ENCODE results near the gene LRRC73. TPM values are rescaled to one million over a fixed set of nuclear protein-coding genes. Genes with fewer than 3 reads are reported as not detected.

LRRC73 gene, protein sequence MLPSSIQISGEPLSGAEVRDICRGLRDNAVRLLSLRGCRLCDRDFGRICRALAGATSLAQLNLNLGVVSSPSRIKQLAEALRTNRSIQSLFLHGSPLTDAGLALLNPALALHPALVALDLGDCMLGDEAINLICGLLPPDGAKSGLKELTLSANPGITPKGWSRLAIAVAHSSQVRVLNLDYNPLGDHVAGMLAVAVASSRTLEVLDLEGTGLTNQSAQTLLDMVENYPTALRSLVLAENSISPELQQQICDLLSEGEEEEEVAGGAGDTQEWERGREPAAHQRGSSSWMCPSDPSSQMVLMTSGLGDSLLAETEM
- 0.26 and 0.69 TPM in 2 replicates for total RNA-seq (2021; fragmentation: NEBNext Ultra II Directional; extraction: Animal tissue kit (Norgen Biotek cat#: 25700))
- 0.24 and 0.25 TPM in 2 replicates for polyA plus RNA-seq (2011; rRNA removed)
- 0.22 TPM for polyA plus RNA-seq (2011; cell fraction: cytosol; rRNA removed)
- polyA plus RNA-seq (2011; cell fraction: nucleus; rRNA removed): 0.21 TPM
- 0.15 to 0.60 TPM (median 0.34 TPM) in 4 replicates for polyA plus RNA-seq (2012, experiment 1 of 2)
- polyA plus RNA-seq (2012, experiment 2 of 2): 0.45 TPM
- 0.24 TPM for polyA plus RNA-seq (2013, experiment 1 of 2)
- polyA plus RNA-seq (2013, experiment 2 of 2): 0.20 TPM
- polyA minus RNA-seq (2011; rRNA and poly(A)+ RNA removed): 0.22 TPM in 2 replicates
- 0.88 TPM for polyA minus RNA-seq (2011; cell fraction: cytosol; rRNA and poly(A)+ RNA removed)
- 1.1 TPM for polyA minus RNA-seq (2011; cell fraction: nucleus; rRNA and poly(A)+ RNA removed)
- long read RNA-seq, experiment 1: 0 reads
- long read RNA-seq, experiment 2: 0 reads

DNA sequence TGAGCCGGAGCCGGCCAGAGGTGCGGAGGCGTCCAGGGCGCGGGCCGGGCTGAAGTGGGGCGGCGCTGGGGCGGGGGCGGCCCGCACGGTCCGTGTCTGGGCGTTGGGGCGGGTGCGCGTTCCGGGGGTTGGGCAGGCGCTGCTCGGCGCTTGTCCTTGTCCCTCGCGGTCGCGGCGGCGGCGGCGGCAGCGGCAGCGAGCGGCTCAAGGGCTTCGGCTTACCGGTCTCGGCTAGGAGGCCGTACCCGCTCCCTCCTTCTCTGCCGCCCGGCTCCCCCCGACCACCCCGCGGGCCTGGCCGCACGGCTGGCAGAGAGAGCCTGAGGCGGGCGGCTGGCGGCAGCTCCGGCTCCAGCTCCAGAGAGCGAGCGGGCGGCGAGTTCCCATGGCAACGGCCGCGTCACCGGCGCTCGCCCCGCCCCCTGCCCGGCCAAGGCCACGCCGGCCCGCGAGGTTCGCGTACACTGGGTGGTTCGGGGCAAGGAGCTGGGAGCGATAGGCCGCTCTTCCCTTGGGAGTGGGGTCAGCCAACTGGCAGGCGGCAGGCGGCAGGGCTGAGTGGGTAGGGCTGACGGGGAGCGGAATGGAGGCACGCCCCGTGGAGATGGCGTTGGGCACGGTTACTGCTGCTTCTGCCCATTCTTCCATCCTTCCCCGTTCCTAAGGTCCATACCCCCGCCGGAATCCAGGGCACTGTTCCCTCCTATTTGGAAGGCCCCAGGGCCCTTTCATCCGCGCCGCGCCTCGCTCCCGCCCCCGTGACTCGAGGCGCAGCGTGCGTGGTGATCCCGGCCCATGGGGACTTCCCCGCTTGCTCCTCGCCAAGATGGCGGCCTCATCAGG lies at the start of gene LRRC73:
LRRC73 (minus strand) TSS at position 363 of the 843 bp plus-strand sequence. CDS start 561 bp downstream, outside the sequence.
- peaks cover 2 to 19% of the 10 kb centered on the region in 2 experiments for H4K20me1 ChIP-seq (replicated peaks in 1 of 2; ENCODE audit: control insufficient read depth in 1 of 2, insufficient read depth in 2 of 2, low read length in 2 of 2)
- H3K4me2 ChIP-seq (ENCODE audit: insufficient read depth in 1 of 2, low read depth in 2 of 2, low read length in 2 of 2): peak within 1 kb of the TSS; percentile 62 to 97
- peak within 1 kb of the TSS; percentile 50; the same call in 1 of the 2 replicates for H2BK12ac ChIP-seq (ENCODE audit: low read depth, low read length)
- POLR2A ChIA-PET (ENCODE audit: partially characterized antibody): interaction anchor here (0.8 to 12.6 kb wide), 17 partner anchors 10 to 336 kb away, joined by 3 to 147 read pairs (median 4); partner anchors contain the start of genes ABCC10, DLK2, POLH and POLR1C
- H3K18ac ChIP-seq (ENCODE audit: extremely low read depth, low read length): peak within 1 kb of the TSS; percentile 52; the same call in 1 of the 2 replicates
- DNase-seq (ENCODE audit: low read depth in 1 of 2, low spot score in 2 of 2): peak in 1 of 2 experiments; percentile 92
- H3K27me3 ChIP-seq (replicated peaks in 1 of 4; ENCODE audit: control insufficient read depth in 3 of 4, extremely low read depth in 1 of 4, insufficient read depth in 3 of 4, low read length in 3 of 4): peaks cover 0 to 19% (median 15%) of the 10 kb centered on the region in 4 experiments; a peak in 5 of 7 replicates
- H3K36me3 ChIP-seq (ENCODE audit: control insufficient read depth in 2 of 4, insufficient read depth in 4 of 4, low read length in 3 of 4): peaks cover 12 to 32% (median 18%) of the 10 kb centered on the region in 4 experiments; a peak in 7 of 8 replicates
- no peaks in the 10 kb centered on the region for H3K9me3 ChIP-seq (ENCODE audit: insufficient read depth in 2 of 2, low read depth in 1 of 2, low read length in 1 of 2)
- H3K23me2 ChIP-seq (ENCODE audit: low read depth, low read length): peaks cover 12% of the 10 kb centered on the region
- no peak within 1 kb of the TSS for H3K23ac ChIP-seq (ENCODE audit: insufficient read length)
- peak within 1 kb of the TSS; percentile 10 for H4K5ac ChIP-seq (ENCODE audit: insufficient read length, low read depth, low read length)
- no peak within 1 kb of the TSS for H2BK15ac ChIP-seq (ENCODE audit: low read length)
- H4K8ac ChIP-seq (ENCODE audit: extremely low read depth, insufficient read depth, low read length): peak within 1 kb of the TSS; percentile 71
- peak within 1 kb of the TSS; percentile 47 to 77 (median 68) for H3K4me3 ChIP-seq (ENCODE audit: extremely low read depth in 1 of 4, insufficient read depth in 2 of 4, low read depth in 3 of 4, low read length in 4 of 4)
- no peak for FAIRE-seq
- H3K4me1 ChIP-seq (replicated peaks in 1 of 4; ENCODE audit: control insufficient read depth in 3 of 4, insufficient read depth in 4 of 4, low read length in 3 of 4): peaks cover 0 to 21% (median 9%) of the 10 kb centered on the region in 4 experiments; a peak in 5 of 7 replicates
- H2BK120ac ChIP-seq (replicated peaks; ENCODE audit: low read depth, low read length): no peak within 1 kb of the TSS
- H3K79me1 ChIP-seq (ENCODE audit: low read depth, low read length): peaks cover 1% of the 10 kb centered on the region; the same call in 1 of the 2 replicates
- H3K9ac ChIP-seq (replicated peaks in 1 of 4; ENCODE audit: extremely low read depth in 1 of 4, low read depth in 3 of 4, low read length in 3 of 4): peak within 1 kb of the TSS; percentile 19 to 41 (median 36); a peak in 3 of 7 replicates
- H4K91ac ChIP-seq (replicated peaks; ENCODE audit: insufficient read length, low read length): peak within 1 kb of the TSS; percentile 76
- H3K27ac ChIP-seq (ENCODE audit: low read depth, low read length): peak within 1 kb of the TSS; percentile 51
- H3K4ac ChIP-seq (replicated peaks; ENCODE audit: insufficient read length, low read depth, low read length): no peak within 1 kb of the TSS
- H2BK20ac ChIP-seq (ENCODE audit: low read length): no peak within 1 kb of the TSS
- H2BK5ac ChIP-seq (ENCODE audit: low read depth, low read length): no peak within 1 kb of the TSS
- CTCF ChIA-PET (ENCODE audit: partially characterized antibody): interaction anchor here (0.6 to 31.7 kb wide), 8 partner anchors 8 to 213 kb away, joined by 3 to 536 read pairs (median 3); partner anchors contain the start of genes CRIP3, DLK2 and TJAP1
- H3K14ac ChIP-seq (ENCODE audit: insufficient read length): no peak within 1 kb of the TSS
- WGBS, 2 experiments (ENCODE audit: extremely low coverage in 1 of 2, insufficient coverage in 1 of 2, insufficient read length in 1 of 2, insufficient replicate concordance in 2 of 2, low coverage in 1 of 2, low lambda C conversion rate in 2 of 2, missing lambda C conversion rate in 1 of 2): 11% methylated on average over 47 of the region's 96 CpGs; no CpG with 5 or more reads in 1 of the 2 experiments
- peaks cover 0 to 1% of the 10 kb centered on the region in 2 experiments; a peak in 2 of 4 replicates for H3K79me2 ChIP-seq (ENCODE audit: control insufficient read depth in 1 of 2, insufficient read depth in 2 of 2, low read length in 2 of 2)
- no peak within 1 kb of the TSS for H2AK5ac ChIP-seq (ENCODE audit: low read depth, low read length)
- no peak within 1 kb of the TSS; the same call in 1 of the 2 replicates for H2AFZ ChIP-seq (ENCODE audit: low read length)
- no peak within 1 kb of the TSS for H3K56ac ChIP-seq (replicated peaks; ENCODE audit: insufficient read length, low read depth, low read length)
- TF ChIP-seq KDM4A (IDR thresholded peaks at IDR 0.05; ENCODE audit: low read depth, low read length, severe bottlenecking) (peak; percentile 97), SIX5 (IDR thresholded peaks at IDR 0.05; ENCODE audit: low read depth, low read length) (no peak), CREB1 (IDR thresholded peaks at IDR 0.05) (peak; percentile 81), ASH2L (IDR thresholded peaks at IDR 0.05; ENCODE audit: low read length) (peak; percentile 30), RXRA (IDR thresholded peaks at IDR 0.05; ENCODE audit: insufficient read depth, low read depth, low read length) (no peak), TAF1 (IDR thresholded peaks at IDR 0.05; ENCODE audit: low read depth, low read length) (peak; percentile 34; the same call in 1 of the 2 replicates)
- TF ChIP-seq, protein P1, sequence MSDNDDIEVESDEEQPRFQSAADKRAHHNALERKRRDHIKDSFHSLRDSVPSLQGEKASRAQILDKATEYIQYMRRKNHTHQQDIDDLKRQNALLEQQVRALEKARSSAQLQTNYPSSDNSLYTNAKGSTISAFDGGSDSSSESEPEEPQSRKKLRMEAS (IDR thresholded peaks at IDR 0.05): peak; percentile 18; the same call in 1 of the 2 replicates
